OCI-LY1 (cell line): ENCODE results near the gene TRAF3IP1.

Source experiments
- H2AFZ ChIP-seq: fragments of 200-600 bp; sonication (generic), shearing (Covaris generic); 2 replicates; pipeline ENCODE4 v1.6.0; 2014; ENCODE audit warnings: antibody characterized with exemption, mild to moderate bottlenecking, low read length
- H3F3A ChIP-seq: fragments of 200-600 bp; sonication (generic), shearing (Covaris generic); 2 replicates; pipeline ENCODE4 v1.6.0; 2014; ENCODE audit warnings: mild to moderate bottlenecking, antibody characterized with exemption, low read length, moderate library complexity; ENCODE audit not compliant: insufficient read depth
- H3K27ac ChIP-seq: fragments of 200-600 bp; sonication (generic); 2 replicates; pipeline ENCODE4 v1.5.1; 2014; ENCODE audit warnings: low read length, mixed run types, mild to moderate bottlenecking, low read depth; ENCODE audit not compliant: poor library complexity, severe bottlenecking
- H3K27me3 ChIP-seq: fragments of 200-600 bp; sonication (generic); 2 replicates; pipeline ENCODE4 v1.6.0; 2014; ENCODE audit warnings: antibody characterized with exemption, mild to moderate bottlenecking, low read length, moderate library complexity; ENCODE audit not compliant: insufficient read depth
- H3K36me3 ChIP-seq: fragments of 200-600 bp; sonication (generic); 2 replicates; pipeline ENCODE4 v1.6.1; 2014; ENCODE audit warnings: mild to moderate bottlenecking, antibody characterized with exemption, low read length, moderate library complexity, mixed read lengths; ENCODE audit not compliant: insufficient read depth
- H3K4me1 ChIP-seq: fragments of 200-600 bp; sonication (generic); 2 replicates; pipeline ENCODE4 v1.5.1; 2014; ENCODE audit warnings: mild to moderate bottlenecking, low read length, moderate library complexity; ENCODE audit not compliant: insufficient read depth, severe bottlenecking
- H3K4me2 ChIP-seq: fragments of 200-600 bp; sonication (generic), shearing (Covaris generic); 2 replicates; pipeline ENCODE4 v1.6.1; 2014; ENCODE audit warnings: low read length
- H3K4me3 ChIP-seq: fragments of 200-600 bp; sonication (generic); 2 replicates; pipeline ENCODE4 v1.5.1; 2014; ENCODE audit warnings: low read length, low read depth, mild to moderate bottlenecking, mixed read lengths; ENCODE audit not compliant: poor library complexity, severe bottlenecking
- H3K79me2 ChIP-seq: fragments of 200-600 bp; shearing (Covaris generic); 2 replicates; pipeline ENCODE4 v1.6.1; 2016; ENCODE audit warnings: mixed run types, low read length, mixed read lengths; ENCODE audit not compliant: insufficient read depth
- H3K9ac ChIP-seq: fragments of 200-600 bp; sonication (generic), shearing (Covaris generic); 2 replicates; pipeline ENCODE4 v1.6.1; 2014; ENCODE audit warnings: mild to moderate bottlenecking, low read length, mixed read lengths
- H3K9me2 ChIP-seq: fragments of 200-600 bp; sonication (generic), shearing (Covaris generic); 2 replicates; pipeline ENCODE4 v1.6.1; 2014; ENCODE audit warnings: low read depth, mild to moderate bottlenecking, low read length, mixed read lengths
- H3K9me3 ChIP-seq: fragments of 200-600 bp; shearing (Covaris generic); 2 replicates; pipeline ENCODE4 v1.6.1; 2014; ENCODE audit warnings: low read length, mixed read lengths
- H4K20me1 ChIP-seq: fragments of 200-600 bp; sonication (generic), shearing (Covaris generic); 2 replicates; pipeline ENCODE4 v1.6.0; 2016; ENCODE audit warnings: mild to moderate bottlenecking, low read length; ENCODE audit not compliant: insufficient read depth
- EZH2 ChIP-seq: fragments of 200-600 bp; sonication (generic), shearing (Covaris generic); IDR thresholded peaks from 2 replicates; pipeline ENCODE4 v1.8.0; 2017; ENCODE audit warnings: borderline replicate concordance, mixed run types, mild to moderate bottlenecking, antibody characterized with exemption, low read length, moderate library complexity, mixed read lengths
- TF ChIP-seq, protein P1 (sequence below): fragments of 200-600 bp; sonication (generic), shearing (Covaris generic); IDR thresholded peaks from 2 replicates; pipeline ENCODE4 v1.5.1; 2017; ENCODE audit warnings: mild to moderate bottlenecking, antibody characterized with exemption, low read length, moderate library complexity, mixed read lengths

Gene TRAF3IP1

DNA sequence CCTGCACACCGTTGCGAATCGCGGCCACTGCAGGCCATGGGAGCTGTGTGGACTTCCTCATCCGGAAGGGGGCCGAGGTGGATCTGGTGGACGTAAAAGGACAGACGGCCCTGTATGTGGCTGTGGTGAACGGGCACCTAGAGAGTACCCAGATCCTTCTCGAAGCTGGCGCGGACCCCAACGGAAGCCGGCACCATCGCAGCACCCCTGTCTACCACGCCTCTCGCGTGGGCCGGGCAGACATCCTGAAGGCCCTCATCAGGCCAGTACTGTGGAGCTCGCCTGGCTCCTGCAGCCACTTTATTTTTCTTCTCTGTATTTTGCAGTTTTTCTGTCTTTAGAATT, 115.4 kb downstream of the TRAF3IP1 start:
- Histone ChIP-seq H3K9me3 (no peaks in the 10 kb centered on the region), H4K20me1 (no peaks in the 10 kb centered on the region), H3K4me2 (no peak overlapping the region), H3K4me1 (no peaks in the 10 kb centered on the region), H3K79me2 (peaks cover 28% of the 10 kb centered on the region), H3K36me3 (peaks cover 73% of the 10 kb centered on the region), H3F3A (no peaks in the 10 kb centered on the region), H2AFZ (no peak overlapping the region), H3K27me3 (no peaks in the 10 kb centered on the region), H3K27ac (no peak overlapping the region), H3K9ac (no peak overlapping the region), H3K9me2 (no peaks in the 10 kb centered on the region), H3K4me3 (no peak overlapping the region)
- no peak for TF ChIP-seq EZH2

DNA sequence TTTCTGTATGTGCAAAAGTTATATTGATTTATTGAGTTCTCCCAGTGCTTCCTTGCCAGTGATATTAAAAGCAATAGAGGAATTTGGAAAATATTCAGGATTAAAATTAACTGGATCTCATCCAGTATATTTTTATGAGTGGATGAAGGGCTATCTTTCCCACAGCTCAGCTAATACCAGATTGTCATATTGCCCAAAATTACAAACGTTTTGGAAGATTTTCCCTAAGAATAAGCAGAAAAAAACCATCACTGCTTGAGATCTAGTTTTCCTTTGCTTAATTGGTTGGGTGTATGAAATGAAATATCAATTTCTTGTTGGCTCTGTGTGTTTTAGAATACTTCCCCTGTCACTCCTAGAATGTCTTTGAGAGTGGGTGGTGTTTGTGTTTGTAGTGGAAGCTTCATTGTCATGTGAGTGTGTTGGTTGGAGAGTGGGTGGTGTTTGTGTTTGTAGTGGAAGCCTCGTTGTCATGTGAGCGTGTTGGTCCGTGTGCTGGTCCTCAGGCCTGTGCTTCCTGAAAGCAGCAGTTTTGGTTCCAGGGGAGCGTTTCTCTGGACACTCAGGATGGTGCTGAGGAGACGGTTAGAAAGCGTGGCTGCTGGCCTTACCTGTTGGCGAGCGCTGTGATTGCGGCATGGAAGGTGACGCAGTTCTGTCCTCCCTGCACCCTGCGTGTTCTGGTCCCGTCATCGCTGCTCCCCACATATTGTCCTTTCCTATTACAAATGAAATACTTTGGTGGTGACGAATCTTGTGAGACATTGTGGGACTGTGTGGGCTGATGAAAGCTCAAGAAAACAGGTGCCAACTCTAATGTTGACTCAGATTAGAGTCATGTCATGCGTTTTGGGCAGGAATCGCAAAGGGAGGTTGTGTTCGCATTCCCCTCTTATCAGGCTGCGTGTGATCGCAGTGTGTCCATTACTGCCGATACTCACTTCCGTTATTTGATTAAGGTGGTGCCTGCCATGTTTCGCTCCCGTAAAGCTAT, 118.8 kb downstream of the TRAF3IP1 start:
- no peaks in the 10 kb centered on the region for H3K4me1 ChIP-seq
- H3K9me3 ChIP-seq: no peaks in the 10 kb centered on the region
- no peaks in the 10 kb centered on the region for H4K20me1 ChIP-seq
- H3K4me2 ChIP-seq: no peak overlapping the region
- no peak overlapping the region for H3K9ac ChIP-seq
- no peak overlapping the region for H3K4me3 ChIP-seq
- no peaks in the 10 kb centered on the region for H3K9me2 ChIP-seq
- H3K36me3 ChIP-seq: peaks cover 67% of the 10 kb centered on the region
- no peak for TF ChIP-seq EZH2
- TF ChIP-seq, protein P1, sequence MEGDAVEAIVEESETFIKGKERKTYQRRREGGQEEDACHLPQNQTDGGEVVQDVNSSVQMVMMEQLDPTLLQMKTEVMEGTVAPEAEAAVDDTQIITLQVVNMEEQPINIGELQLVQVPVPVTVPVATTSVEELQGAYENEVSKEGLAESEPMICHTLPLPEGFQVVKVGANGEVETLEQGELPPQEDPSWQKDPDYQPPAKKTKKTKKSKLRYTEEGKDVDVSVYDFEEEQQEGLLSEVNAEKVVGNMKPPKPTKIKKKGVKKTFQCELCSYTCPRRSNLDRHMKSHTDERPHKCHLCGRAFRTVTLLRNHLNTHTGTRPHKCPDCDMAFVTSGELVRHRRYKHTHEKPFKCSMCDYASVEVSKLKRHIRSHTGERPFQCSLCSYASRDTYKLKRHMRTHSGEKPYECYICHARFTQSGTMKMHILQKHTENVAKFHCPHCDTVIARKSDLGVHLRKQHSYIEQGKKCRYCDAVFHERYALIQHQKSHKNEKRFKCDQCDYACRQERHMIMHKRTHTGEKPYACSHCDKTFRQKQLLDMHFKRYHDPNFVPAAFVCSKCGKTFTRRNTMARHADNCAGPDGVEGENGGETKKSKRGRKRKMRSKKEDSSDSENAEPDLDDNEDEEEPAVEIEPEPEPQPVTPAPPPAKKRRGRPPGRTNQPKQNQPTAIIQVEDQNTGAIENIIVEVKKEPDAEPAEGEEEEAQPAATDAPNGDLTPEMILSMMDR: no peak
- no peaks in the 10 kb centered on the region for H3K27me3 ChIP-seq
- H3F3A ChIP-seq: no peaks in the 10 kb centered on the region
- H3K79me2 ChIP-seq: peaks cover 20% of the 10 kb centered on the region
- no peak overlapping the region for H2AFZ ChIP-seq
- H3K27ac ChIP-seq: no peak overlapping the region

DNA sequence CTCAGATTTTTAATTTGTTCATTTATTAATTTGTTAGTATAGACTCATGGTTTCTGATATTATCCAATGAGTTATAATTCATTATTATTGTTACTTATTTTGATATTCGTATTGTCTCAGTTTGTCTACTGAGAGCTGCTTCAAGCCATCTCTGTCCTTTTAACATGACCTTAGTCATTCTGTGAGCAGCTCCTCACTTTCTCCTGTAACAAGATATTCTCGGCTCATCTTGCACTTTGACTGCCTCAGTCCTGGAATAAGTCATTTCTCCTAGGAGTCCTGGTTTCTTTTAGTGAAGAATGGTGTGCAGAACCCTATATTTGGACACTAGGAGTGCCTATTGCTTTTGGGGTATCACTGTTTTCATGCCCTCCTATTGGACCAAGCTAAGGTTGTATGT, 119.6 kb downstream of the TRAF3IP1 start:
- TF ChIP-seq, protein P1: no peak
- TF ChIP-seq EZH2: no peak
- Histone ChIP-seq H3K27me3 (no peaks in the 10 kb centered on the region), H3K4me1 (no peaks in the 10 kb centered on the region), H3F3A (no peaks in the 10 kb centered on the region), H3K9me2 (no peaks in the 10 kb centered on the region), H3K79me2 (peaks cover 20% of the 10 kb centered on the region), H4K20me1 (no peaks in the 10 kb centered on the region), H3K36me3 (peaks cover 67% of the 10 kb centered on the region), H3K4me2 (no peak overlapping the region), H3K27ac (no peak overlapping the region), H2AFZ (no peak overlapping the region), H3K9ac (no peak overlapping the region), H3K4me3 (no peak overlapping the region), H3K9me3 (no peaks in the 10 kb centered on the region)
